GM19099 (cell line): ENCODE measurements around the gene APBB3.

ENCODE experiments used
- POLR2A ChIP-seq: IDR thresholded peaks from 3 replicates; pipeline ENCODE4 v1.6.1; 2011; ENCODE audit warnings: low read depth; ENCODE audit not compliant: insufficient read length; ENCODE audit errors: extremely low read depth

APBB3 gene, protein sequence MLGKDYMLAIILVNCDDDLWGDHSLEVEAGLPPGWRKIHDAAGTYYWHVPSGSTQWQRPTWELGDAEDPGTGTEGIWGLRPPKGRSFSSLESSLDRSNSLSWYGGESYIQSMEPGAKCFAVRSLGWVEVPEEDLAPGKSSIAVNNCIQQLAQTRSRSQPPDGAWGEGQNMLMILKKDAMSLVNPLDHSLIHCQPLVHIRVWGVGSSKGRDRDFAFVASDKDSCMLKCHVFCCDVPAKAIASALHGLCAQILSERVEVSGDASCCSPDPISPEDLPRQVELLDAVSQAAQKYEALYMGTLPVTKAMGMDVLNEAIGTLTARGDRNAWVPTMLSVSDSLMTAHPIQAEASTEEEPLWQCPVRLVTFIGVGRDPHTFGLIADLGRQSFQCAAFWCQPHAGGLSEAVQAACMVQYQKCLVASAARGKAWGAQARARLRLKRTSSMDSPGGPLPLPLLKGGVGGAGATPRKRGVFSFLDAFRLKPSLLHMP

DNA sequence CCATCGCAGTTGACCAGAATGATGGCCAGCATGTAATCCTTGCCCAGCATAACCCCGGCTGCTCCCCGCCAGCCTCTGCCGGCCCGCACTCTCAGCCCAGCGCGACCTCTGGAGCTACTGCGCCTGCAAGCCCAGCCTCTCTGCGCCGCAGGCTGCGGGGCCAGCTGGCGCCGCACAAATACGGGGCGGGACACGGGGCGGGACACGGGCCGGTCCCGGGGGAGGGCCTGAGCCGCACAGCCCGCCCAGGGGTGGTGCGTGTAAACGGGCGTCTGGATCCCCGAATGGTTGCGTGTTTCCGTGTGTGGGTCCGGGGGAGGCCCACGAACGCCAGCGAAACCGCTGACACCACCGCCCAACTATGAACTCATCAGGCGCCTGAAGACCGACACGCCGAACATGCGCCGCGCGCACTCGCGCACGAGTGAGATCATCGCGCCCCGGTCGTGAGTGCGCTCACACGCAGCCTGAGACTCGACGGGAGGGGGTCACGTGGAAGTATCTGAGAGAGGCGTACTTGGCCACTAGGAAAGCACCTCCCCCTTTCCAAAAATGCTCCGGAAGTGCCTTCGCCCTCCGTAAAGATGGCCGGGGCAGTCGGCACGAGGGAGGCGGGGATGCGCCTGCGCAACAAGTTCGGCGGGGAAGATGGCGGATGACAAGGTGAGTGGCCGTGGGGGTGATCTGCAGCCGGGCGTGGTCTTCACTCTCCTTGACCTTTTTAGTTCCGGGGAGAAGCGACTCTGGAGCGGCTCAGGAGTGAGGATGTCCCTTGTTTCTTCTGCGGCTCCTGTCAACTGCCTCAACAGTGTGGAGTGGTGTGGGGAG, at the start of gene APBB3, which contains the start of gene SLC35A4:
APBB3 (minus strand) TSS at position 403 of the 828 bp plus-strand sequence; CDS start at position 50, 353 bp downstream.
SLC35A4 (plus strand) TSS at position 633 of the 828 bp plus-strand sequence. CDS start 2,342 bp downstream, outside the sequence.
- peak; percentile 94 for TF ChIP-seq POLR2A

DNA sequence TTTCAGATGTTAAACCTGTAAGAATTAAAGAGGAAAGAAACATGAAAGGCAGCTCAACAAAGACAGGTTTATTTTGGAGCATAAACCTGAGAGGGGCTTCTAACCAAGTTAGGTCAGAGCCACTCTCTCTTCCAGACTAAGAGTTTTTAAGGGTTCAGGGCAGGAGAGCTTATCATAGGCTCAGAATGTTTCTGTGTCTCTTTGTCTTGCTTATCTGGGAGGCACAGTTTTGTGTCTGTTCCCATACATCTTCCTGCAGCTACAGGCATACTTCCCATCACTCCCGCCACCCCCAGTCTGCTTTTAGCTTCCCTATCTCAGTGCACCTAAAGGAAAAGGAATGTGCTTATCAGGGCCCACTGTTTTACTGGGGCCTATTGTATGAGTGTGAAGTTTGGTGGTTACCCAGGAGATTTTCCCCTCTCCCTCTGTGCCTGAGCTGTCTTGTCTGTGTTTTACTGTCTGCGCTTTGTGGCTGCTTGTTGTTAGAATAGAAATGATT, 46.7 kb upstream of the APBB3 start:
- no peak for TF ChIP-seq POLR2A

DNA sequence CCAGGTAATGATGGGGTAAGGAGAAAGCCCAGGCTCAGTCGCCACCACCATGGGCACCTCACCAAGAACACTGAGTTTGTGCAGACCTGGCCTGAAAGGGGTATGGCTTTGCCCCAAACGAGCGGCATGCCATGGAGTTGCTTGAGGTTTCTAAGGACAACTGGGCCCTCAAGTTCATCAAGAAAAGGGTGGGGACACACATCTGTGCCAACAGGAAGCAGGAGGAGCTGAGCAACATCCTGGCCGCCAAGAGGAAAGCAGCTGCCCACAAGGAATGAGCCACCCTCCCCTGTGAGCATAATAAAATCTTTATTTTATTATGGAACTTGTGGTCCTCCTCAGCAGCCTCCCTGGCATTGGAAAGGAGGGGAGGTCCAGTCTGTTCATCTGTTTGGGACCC, 44.7 kb upstream of the APBB3 start:
- TF ChIP-seq POLR2A = no peak

DNA sequence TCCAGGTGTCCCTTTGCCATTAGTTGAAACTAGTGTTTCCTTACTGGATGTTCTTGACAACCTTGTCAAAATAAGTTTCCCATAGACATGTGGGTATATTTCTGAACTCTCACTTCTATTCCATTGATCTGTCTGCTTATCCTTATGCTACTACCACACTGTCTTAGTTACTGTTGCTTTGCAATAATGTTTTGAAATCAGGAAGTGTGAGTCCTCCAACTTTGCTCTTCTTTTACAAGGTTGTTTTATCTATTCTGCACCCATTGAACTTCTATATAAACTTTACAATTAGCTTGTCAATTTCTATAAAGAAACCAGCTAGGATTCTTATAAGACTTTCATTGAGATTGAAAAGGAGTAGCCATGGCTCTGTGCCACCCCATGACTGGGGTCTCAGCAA, 44.3 kb upstream of the APBB3 start:
- no peak for TF ChIP-seq POLR2A

DNA sequence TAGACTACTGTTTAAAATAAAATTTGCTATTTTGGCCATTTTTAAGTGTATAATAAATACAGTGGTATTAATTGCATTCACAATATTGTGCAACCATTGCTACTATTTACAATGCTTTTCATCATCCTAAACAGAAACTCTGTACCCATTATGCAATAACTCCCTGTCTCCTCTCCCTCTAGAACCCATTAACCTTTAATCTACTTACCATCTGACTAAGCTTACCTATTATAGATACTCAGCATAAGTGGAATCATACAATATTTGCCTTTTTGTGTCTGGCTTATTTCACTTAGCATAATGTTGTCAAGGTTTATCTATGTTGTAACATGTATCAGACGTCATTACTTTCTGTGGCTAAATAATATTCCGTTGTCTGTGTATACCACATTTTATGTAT, 42.6 kb upstream of the APBB3 start:
- no peak for TF ChIP-seq POLR2A

DNA sequence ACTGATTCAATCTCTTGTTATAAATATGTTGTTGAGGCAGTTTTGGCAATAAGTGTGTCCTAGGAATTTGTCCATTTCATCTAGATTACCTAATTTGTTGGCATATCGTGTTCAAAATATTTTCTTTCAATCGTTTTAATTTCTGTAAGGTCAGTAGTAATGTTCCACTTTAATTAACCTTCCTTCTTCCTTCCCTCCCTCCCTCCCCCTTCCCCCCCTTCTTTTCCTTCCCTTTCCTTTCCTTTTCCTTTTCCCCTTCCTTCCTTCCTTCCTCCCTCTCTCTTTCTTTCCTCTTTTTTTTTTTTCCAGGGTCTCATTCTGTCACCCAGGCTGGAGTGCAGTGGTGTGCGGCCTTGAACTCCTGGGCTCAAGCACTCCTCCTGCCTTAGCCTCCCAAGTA, 41.5 kb upstream of the APBB3 start:
- no peak for TF ChIP-seq POLR2A

DNA sequence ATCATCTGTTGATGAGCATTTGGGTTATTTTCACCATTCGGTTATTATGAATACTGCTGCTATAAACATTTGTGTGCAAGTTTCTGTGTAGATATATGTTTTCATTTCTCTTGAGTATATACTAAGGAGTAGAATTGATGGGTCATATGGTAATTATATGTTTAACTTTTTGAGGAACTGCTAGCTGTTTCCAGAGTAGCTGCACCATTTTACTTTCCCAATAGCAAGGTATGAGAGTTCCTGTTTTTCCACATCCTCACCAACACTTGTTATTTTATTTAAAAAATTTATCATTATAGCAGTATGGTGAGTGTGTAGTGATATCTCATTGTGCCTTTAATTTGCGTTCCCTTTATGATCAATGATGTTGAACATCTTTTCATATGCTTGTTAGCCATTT, 39.3 kb upstream of the APBB3 start:
- no peak for TF ChIP-seq POLR2A

DNA sequence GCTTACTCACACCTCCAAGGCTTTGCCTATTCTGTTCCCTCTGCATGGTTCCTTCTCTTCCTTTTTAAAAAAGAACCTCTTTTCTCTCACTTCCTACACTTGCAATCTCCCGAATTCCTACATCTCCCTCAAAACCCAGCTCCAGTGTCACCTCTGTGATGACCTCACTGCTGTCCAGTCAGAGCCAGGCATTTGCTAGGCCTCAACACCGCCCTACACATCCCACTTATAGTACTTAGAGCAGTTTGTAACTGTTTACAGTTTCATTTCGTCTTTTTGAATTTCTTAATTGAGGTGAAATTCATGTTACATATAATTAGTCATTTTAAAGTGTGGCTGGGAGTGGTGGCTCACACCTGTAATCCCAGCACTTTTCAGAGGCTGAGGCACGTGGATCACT, 37.7 kb upstream of the APBB3 start:
- TF ChIP-seq POLR2A = no peak

DNA sequence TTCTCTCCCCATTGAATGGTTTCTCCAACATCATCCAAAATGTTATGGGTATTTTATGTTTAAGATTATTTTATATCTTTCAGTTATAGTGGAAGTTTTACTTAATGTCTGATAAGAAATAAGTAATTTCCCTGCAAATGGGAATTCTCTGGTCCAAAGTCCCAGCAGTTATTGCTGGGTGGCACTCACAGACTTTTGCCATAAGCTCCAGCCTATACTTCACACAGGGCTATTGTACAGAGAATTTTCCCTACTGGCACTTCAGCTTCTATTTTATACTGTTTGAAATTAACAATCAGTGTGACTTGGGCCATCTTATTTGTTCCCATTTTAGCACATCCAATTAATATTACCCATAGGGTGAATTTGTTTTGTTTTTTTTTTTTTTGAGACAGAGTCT, 35.7 kb upstream of the APBB3 start:
- no peak for TF ChIP-seq POLR2A

DNA sequence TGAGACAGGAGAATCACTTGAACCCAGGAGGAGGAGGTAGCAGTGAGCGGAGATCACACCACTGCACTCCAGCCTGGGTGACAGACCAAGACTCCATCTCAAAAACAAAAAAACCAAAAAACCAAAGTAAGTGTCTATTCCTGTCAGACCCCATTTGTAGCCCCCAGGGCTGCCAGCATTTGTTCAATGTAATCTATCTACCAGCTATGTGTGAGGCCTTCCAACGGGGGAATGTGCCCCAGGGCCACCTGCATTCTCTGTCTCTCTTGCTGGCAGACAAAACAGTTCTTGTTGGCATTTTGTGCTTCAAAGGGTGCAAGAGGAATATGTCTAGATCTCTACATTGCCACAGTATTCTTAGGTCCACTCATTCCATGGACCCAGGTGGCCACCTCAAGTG, 34.4 kb upstream of the APBB3 start:
- TF ChIP-seq POLR2A = no peak

DNA sequence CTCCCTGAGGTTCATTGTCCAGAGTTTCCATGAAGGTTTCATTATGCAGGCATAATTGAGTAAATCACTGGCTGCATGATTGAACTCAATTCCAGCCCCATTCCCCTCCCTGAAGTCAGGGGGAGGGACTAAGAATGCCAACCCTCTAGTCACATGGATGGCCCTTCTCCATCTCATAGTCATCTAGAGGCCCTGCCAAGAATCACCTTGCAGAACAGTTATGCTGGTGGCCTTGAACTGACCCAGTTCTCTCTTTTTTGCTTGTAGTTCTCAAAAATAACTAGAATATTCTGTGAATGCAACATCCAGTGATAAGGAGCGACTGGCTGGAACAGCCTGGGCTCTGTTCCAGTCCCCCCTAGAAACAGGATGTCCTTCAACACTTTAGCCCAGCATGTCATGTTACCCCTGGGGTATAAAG, 31.9 kb upstream of the APBB3 start:
- TF ChIP-seq POLR2A = no peak

DNA sequence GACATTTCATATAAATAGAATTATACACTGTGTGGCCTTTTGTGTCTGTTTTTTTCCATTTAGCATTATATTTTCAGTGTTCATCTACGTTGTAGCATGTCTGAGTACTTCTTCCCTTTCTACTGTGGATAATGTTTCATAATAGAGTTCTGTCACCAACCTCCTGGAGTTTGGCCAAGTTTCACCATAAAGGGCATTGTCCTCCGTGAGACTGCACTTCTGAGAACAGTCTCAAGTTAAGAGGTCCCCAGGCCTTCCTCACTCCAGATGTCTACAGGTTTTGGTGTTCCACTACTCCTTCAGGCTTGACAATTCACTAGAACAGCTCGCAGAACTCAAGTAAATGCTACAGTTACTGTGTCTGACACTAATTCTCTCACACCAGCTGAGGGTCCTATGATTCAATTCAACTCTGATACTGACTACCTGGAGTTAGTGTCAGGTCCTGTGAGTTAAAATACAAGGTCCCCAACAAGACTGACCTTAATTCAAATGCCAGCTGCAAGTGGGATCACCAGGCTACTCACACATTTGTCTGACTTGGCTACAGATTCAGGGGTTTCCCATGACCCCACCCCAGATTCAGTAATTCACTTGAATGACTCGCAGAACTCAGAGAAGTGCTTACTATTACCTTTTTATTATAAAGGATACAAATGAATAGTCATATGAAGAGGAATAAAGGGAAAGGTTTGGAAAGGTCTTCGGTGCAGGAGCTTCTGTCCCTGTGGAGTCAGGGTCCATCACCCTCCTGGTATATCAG, 31.3 kb upstream of the APBB3 start:
- no peak for TF ChIP-seq POLR2A

DNA sequence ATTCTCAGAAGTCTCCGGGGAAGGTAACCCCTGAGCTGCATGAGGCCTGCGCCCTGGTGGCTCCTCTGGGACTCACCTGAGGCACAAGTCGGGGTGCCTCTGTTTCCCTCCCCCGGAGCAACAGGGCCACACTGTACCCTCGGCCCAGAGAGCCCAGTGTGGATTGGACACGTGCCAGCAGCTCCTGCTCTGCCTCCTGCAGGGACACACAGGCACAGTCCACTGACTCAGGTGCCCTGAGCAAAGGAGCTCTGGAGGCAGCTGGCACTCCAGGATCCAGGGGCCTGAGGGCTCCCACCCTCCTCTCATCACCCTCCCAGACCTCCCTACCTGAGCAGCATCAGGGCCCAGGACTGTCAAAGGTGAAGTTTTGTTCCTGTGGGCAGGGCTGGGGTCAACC, 29.8 kb upstream of the APBB3 start:
- TF ChIP-seq POLR2A = no peak

DNA sequence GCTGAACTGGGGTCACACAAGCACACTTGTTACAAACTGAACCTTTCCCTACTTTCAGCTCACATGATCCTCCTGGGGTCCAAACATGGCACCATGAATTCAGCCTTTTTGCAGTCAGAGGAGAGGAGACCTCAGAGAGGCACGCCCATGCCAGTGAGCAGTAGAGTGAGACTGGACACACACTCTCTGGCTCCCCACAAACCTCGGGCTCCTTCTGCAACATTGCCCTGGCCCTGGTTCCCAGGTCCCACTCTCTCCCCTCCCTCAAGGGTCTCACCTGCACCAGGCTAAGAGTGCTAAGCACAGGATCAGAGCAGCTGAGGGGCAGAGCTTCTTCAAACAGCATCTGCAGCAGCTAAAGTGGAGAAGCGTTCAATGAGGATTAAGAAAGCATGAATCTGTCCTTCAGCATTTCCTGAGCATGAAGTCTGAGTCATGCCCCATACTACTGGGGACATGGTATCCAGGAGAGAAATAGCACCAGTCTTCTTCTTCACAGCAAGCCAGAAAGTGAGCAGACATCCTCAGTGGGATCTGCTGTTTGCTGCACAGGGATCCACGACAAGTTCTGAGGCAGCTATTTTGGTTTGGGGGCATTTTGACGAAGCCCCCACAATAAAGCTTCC, 27.5 kb upstream of the APBB3 start:
- TF ChIP-seq POLR2A = no peak
